Astrocyte (in vitro differentiated cells and primary cell): Measurements from ENCODE around the gene ZFP36L1. TPM values are rescaled to one million over a fixed set of nuclear protein-coding genes. Genes with fewer than 3 reads are reported as not detected.

Source experiments
- DNase-seq: peaks from one replicate; pipeline ENCODE4 v3.0.0-alpha.2; 2010; ENCODE audit warnings: low read depth
- FAIRE-seq: peaks from 2 replicates; lab custom pipeline; 2011; peaks lifted over from hg19 to GRCh38; lab: Jason Lieb, UNC
- H2AFZ ChIP-seq: 2 replicates; pipeline ENCODE4 v1.6.0; 2012; ENCODE audit warnings: low read depth, low read length, inconsistent platforms
- H3K27ac ChIP-seq: 2 replicates; pipeline ENCODE4 v1.5.1; 2011; ENCODE audit warnings: low read depth, low read length, inconsistent platforms
- H3K27me3 ChIP-seq: 2 replicates; pipeline ENCODE4 v1.6.0; 2011; ENCODE audit warnings: low read length, inconsistent platforms; ENCODE audit not compliant: insufficient read depth
- H3K36me3 ChIP-seq: 2 replicates; pipeline ENCODE4 v1.5.1; 2011; ENCODE audit warnings: low read length, inconsistent platforms; ENCODE audit not compliant: insufficient read depth
- H3K4me1 ChIP-seq: 2 replicates; pipeline ENCODE4 v1.5.1; 2011; ENCODE audit warnings: low read length, inconsistent platforms; ENCODE audit not compliant: insufficient read depth
- H3K4me2 ChIP-seq: 2 replicates; pipeline ENCODE4 v1.6.0; 2012; ENCODE audit warnings: low read length, inconsistent platforms
- H3K4me3 ChIP-seq: 2 replicates; pipeline ENCODE4 v1.5.1; 2011; ENCODE audit warnings: low read depth, mild to moderate bottlenecking, low read length, inconsistent platforms; ENCODE audit not compliant: insufficient read depth
- H3K79me2 ChIP-seq: 2 replicates; pipeline ENCODE4 v1.6.0; 2012; ENCODE audit warnings: mild to moderate bottlenecking, low read length, inconsistent platforms; ENCODE audit not compliant: insufficient read depth
- H3K9ac ChIP-seq: 2 replicates; pipeline ENCODE4 v1.6.0; 2012; ENCODE audit warnings: mild to moderate bottlenecking, low read length, inconsistent platforms
- H3K9me3 ChIP-seq: 2 replicates; pipeline ENCODE4 v1.5.1; 2012; ENCODE audit warnings: low read depth, mild to moderate bottlenecking, low read length, inconsistent platforms; ENCODE audit not compliant: insufficient read depth
- H4K20me1 ChIP-seq: 2 replicates; pipeline ENCODE4 v1.6.0; 2012; ENCODE audit warnings: low read length, inconsistent platforms; ENCODE audit not compliant: insufficient read depth
- H3K27ac Mint-ChIP-seq: one replicate; pipeline ENCODE4 v1.8.0; 2021; ENCODE audit warnings: mild to moderate bottlenecking, mixed read lengths; ENCODE audit not compliant: unreplicated experiment
- H3K27me3 Mint-ChIP-seq: one replicate; pipeline ENCODE4 v1.8.0; 2021; ENCODE audit warnings: low read depth, mixed read lengths; ENCODE audit not compliant: unreplicated experiment
- H3K36me3 Mint-ChIP-seq: one replicate; pipeline ENCODE4 v1.8.0; 2021; ENCODE audit warnings: low read depth, mixed read lengths; ENCODE audit not compliant: unreplicated experiment
- H3K4me1 Mint-ChIP-seq: one replicate; pipeline ENCODE4 v1.8.0; 2021; ENCODE audit warnings: low read depth, mixed read lengths; ENCODE audit not compliant: unreplicated experiment
- H3K4me3 Mint-ChIP-seq: one replicate; pipeline ENCODE4 v1.8.0; 2021; ENCODE audit warnings: mild to moderate bottlenecking, moderate library complexity, mixed read lengths; ENCODE audit not compliant: unreplicated experiment
- H3K9me3 Mint-ChIP-seq: one replicate; pipeline ENCODE4 v1.8.0; 2021; ENCODE audit warnings: mild to moderate bottlenecking, mixed read lengths; ENCODE audit not compliant: unreplicated experiment
- EZH2 ChIP-seq: IDR thresholded peaks from 2 replicates; pipeline ENCODE4 v1.6.1; 2012; ENCODE audit warnings: mild to moderate bottlenecking, low read length, inconsistent platforms; ENCODE audit not compliant: insufficient read depth
- total RNA-seq: library from RNA; stranded (reverse); gene quantifications from 2 replicates; pipeline ENCODE4 v1.2.1, GENCODE V29; 2021
- TF ChIP-seq, protein P1 (sequence below): IDR thresholded peaks from 2 replicates; pipeline ENCODE4 v1.5.1; 2011; ENCODE audit warnings: low read depth, mild to moderate bottlenecking, inconsistent platforms, low read length, moderate library complexity; ENCODE audit not compliant: insufficient read depth

Gene ZFP36L1
- total RNA-seq, 1 donor from 2014 or later, result 219 TPM

DNA sequence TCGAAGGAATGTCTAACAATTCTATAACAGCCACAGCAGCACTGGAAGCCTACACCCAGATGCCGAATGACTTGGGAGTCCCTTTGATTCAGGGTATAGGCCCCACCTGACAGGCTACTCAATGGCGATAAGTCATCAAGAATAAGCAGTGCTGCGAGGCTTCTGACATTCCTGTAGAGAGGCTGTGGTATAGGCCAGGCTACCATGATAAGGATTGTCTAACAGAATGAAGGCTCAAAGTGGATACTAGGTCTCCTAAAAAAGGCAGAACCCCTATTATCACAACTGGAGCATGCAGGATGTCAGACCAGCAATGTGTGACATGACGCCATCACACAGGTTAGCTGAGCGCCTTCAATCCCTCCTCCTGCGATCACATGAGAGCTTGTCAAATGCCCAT, 53.2 kb downstream of the ZFP36L1 start:
- Mint-ChIP-seq H3K36me3 (no peaks in the 10 kb centered on the region), H3K27me3 (peaks cover 10% of the 10 kb centered on the region), H3K4me1 (peaks cover 16% of the 10 kb centered on the region), H3K9me3 (peaks cover 5% of the 10 kb centered on the region), H3K4me3 (no peak overlapping the region), H3K27ac (no peak overlapping the region)
- DNase-seq, result no peak
- no peaks in the 10 kb centered on the region for H4K20me1 ChIP-seq
- H2AFZ ChIP-seq, result no peak overlapping the region
- no peak overlapping the region for H3K9ac ChIP-seq
- TF ChIP-seq EZH2, result no peak
- TF ChIP-seq, protein P1, sequence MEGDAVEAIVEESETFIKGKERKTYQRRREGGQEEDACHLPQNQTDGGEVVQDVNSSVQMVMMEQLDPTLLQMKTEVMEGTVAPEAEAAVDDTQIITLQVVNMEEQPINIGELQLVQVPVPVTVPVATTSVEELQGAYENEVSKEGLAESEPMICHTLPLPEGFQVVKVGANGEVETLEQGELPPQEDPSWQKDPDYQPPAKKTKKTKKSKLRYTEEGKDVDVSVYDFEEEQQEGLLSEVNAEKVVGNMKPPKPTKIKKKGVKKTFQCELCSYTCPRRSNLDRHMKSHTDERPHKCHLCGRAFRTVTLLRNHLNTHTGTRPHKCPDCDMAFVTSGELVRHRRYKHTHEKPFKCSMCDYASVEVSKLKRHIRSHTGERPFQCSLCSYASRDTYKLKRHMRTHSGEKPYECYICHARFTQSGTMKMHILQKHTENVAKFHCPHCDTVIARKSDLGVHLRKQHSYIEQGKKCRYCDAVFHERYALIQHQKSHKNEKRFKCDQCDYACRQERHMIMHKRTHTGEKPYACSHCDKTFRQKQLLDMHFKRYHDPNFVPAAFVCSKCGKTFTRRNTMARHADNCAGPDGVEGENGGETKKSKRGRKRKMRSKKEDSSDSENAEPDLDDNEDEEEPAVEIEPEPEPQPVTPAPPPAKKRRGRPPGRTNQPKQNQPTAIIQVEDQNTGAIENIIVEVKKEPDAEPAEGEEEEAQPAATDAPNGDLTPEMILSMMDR, result no peak
- no peaks in the 10 kb centered on the region for H3K79me2 ChIP-seq
- H3K4me1 ChIP-seq, result no peaks in the 10 kb centered on the region
- no peaks in the 10 kb centered on the region for H3K27me3 ChIP-seq
- no peak for FAIRE-seq
- H3K27ac ChIP-seq, result no peak overlapping the region
- H3K4me2 ChIP-seq, result no peak overlapping the region
- H3K36me3 ChIP-seq, result no peaks in the 10 kb centered on the region
- H3K9me3 ChIP-seq, result peaks cover 3% of the 10 kb centered on the region
- H3K4me3 ChIP-seq, result no peak overlapping the region

DNA sequence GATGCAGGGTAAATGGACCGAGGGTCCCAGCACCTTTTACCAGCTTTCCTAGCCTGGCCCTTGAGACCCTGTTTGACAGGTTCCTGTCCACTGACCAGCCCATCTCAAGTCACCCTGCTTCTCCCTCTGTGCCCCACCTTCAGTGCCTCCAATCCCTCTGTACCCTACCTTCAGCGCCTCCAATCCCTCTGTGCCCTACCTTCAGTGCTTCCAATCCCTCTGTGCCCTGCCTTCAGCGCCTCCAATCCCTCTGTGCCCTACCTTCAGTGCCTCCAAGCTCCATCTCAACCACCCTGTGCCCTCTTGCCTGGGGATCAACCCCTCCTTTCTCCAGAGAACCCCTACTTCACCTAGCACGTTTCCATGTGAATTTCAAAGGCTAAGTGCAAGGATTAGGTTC, 54.3 kb downstream of the ZFP36L1 start:
- Mint-ChIP-seq H3K27ac (no peak overlapping the region), H3K27me3 (peaks cover 9% of the 10 kb centered on the region), H3K4me3 (no peak overlapping the region), H3K9me3 (peaks cover 5% of the 10 kb centered on the region), H3K4me1 (peaks cover 18% of the 10 kb centered on the region), H3K36me3 (no peaks in the 10 kb centered on the region)
- Histone ChIP-seq H3K9ac (no peak overlapping the region), H3K4me1 (peaks cover 4% of the 10 kb centered on the region), H3K4me3 (no peak overlapping the region), H3K27me3 (no peaks in the 10 kb centered on the region), H2AFZ (no peak overlapping the region), H3K9me3 (peaks cover 3% of the 10 kb centered on the region), H3K4me2 (no peak overlapping the region), H3K36me3 (no peaks in the 10 kb centered on the region), H3K79me2 (no peaks in the 10 kb centered on the region), H4K20me1 (no peaks in the 10 kb centered on the region), H3K27ac (no peak overlapping the region)
- FAIRE-seq, result no peak
- TF ChIP-seq, protein P1, result no peak
- no peak for TF ChIP-seq EZH2
- DNase-seq, result no peak

Other genes with a start within 250 kb of the ZFP36L1 start
- gene ACTN1, start 186.2 kb upstream of the ZFP36L1 start, total RNA-seq, result 1,163 and 1,186 TPM in 2 replicates